Nephron (organoid): ENCODE measurements around the gene PHOX2A.

Experiments
- H3K27ac Mint-ChIP-seq, 3 experiments: 2 replicates each; pipeline ENCODE4 v1.8.0; 2020; ENCODE audit warnings: mixed read lengths in 3 of 3, mild to moderate bottlenecking in 2 of 3, moderate library complexity in 1 of 3
- H3K27me3 Mint-ChIP-seq: 2 replicates; pipeline ENCODE4 v1.8.0; 2021; ENCODE audit warnings: low read depth, mild to moderate bottlenecking, moderate library complexity, mixed read lengths
- H3K36me3 Mint-ChIP-seq: 2 replicates; pipeline ENCODE4 v1.8.0; 2020; ENCODE audit warnings: low read depth, mixed read lengths
- H3K4me1 Mint-ChIP-seq: 2 replicates; pipeline ENCODE4 v1.8.0; 2020; ENCODE audit warnings: mixed read lengths
- H3K4me3 Mint-ChIP-seq, 3 experiments: 2 replicates each; pipeline ENCODE4 v1.8.0; 2020; ENCODE audit warnings: mild to moderate bottlenecking in 3 of 3, mixed read lengths in 3 of 3, moderate library complexity in 2 of 3
- H3K9me3 Mint-ChIP-seq: 2 replicates; pipeline ENCODE4 v1.8.0; 2020; ENCODE audit warnings: mixed read lengths
- TF ChIP-seq, protein P1 (sequence below), 3 experiments: fragments of 200-600 bp; sonication (generic); IDR thresholded peaks; one replicate each; pipeline ENCODE4 v1.5.0; 2021; ENCODE audit warnings: antibody characterized with exemption in 3 of 3; ENCODE audit not compliant: unreplicated experiment in 3 of 3

The PHOX2A gene

DNA sequence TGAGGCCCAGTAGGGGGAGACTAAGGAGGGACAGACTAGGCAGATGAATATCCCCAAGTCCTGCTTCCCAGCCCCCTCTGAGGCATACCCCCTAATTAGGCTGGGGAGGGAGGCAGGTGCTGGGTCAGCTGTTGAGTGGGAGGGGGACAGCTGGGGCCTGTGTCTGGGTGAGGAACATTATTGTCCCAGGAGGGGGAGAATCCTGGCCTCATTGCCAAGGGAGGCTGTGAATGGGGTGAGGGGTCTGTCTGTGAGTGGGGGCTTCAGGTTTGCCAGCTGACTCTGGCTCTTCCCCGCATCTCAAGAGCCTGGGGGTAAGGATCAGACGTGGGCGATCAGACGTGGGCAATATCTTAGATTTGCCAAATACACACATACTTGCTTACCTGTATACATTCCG, 17.3 kb downstream of the PHOX2A start:
- Mint-ChIP-seq H3K9me3 (no peaks in the 10 kb centered on the region), H3K4me3 (peak overlapping the region; percentile 93 to 97 (median 97)), H3K36me3 (peaks cover 28% of the 10 kb centered on the region), H3K27me3 (no peaks in the 10 kb centered on the region), H3K27ac (peak overlapping the region; percentile 86 to 93 (median 93)), H3K4me1 (peaks cover 48% of the 10 kb centered on the region)
- TF ChIP-seq, protein P1, sequence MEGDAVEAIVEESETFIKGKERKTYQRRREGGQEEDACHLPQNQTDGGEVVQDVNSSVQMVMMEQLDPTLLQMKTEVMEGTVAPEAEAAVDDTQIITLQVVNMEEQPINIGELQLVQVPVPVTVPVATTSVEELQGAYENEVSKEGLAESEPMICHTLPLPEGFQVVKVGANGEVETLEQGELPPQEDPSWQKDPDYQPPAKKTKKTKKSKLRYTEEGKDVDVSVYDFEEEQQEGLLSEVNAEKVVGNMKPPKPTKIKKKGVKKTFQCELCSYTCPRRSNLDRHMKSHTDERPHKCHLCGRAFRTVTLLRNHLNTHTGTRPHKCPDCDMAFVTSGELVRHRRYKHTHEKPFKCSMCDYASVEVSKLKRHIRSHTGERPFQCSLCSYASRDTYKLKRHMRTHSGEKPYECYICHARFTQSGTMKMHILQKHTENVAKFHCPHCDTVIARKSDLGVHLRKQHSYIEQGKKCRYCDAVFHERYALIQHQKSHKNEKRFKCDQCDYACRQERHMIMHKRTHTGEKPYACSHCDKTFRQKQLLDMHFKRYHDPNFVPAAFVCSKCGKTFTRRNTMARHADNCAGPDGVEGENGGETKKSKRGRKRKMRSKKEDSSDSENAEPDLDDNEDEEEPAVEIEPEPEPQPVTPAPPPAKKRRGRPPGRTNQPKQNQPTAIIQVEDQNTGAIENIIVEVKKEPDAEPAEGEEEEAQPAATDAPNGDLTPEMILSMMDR (IDR thresholded peaks at IDR 0.05; ENCODE audit: unreplicated experiment in 3 of 3), result no peak

DNA sequence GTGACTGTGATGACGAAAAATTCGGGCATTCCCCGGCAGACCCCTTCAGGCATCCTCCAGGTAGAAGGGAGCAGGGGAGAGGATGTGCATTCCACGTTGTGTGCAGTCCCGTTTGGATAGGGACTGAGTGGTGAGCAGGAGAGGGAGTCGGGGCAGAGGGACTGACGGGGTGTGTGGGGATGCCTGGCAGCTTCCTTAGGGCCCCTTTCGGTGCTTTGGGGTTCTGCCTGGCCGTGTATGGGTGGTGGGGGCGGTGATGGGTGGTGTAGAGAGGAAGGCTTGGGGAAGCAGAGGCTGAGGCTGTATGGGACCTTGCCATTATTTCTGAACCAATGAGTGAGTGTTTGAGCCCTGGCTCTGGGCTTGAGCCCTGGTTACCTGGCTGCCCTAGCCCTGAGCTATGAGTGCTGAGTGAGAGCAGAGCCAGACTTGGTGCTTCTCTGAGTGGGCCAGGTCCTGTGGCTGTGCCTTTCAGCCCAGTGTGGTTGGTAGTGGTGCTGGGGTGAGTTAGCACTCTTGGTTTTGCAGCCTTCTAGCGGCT, 18.5 kb downstream of the PHOX2A start:
- H3K36me3 Mint-ChIP-seq, result peaks cover 17% of the 10 kb centered on the region
- peaks cover 43% of the 10 kb centered on the region for H3K4me1 Mint-ChIP-seq
- TF ChIP-seq, protein P1 (IDR thresholded peaks at IDR 0.05; ENCODE audit: unreplicated experiment in 3 of 3), result no peak
- no peaks in the 10 kb centered on the region for H3K9me3 Mint-ChIP-seq
- peak overlapping the region; percentile 86 to 93 (median 93) for H3K27ac Mint-ChIP-seq
- no peaks in the 10 kb centered on the region for H3K27me3 Mint-ChIP-seq
- H3K4me3 Mint-ChIP-seq, result peak overlapping the region; percentile 93 to 97 (median 97)

DNA sequence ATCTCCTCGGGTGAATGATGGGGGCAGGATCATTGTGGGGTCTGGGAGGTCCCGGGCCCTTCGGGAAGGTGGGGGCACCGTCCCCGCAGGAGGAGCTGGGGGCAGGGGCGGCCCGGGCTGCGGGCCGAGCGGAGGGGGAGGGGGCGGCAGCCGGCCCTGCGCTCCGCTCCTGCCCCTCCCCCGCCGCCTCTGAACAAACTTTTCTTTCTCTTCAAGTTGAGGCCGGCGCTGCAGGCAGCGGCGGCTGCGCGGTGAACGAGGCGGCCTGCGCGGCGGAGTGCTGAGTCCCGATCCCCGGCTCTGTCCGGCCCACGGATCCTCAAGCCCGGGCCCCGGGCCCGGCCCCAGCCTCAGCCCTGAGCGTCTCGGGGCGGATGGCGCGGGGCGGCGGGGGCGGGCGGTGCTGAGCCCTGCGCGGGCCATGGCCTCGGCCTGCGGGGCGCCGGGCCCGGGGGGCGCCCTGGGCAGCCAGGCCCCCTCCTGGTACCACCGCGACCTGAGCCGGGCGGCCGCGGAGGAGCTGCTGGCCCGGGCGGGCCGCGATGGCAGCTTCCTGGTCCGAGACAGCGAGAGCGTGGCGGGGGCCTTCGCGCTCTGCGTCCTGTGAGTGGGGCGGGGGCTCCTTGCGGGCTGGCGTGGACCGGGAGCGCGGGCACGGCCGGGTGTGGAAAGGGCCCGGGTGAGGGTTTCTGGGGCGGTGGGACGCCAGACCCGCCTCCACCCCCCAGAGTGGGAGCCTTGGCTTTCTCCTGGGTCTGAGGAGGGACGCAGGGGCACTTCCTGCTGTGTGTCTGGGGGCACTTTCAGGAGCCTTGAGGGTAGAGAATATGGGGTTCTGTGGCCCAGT, 19.2 kb downstream of the PHOX2A start, which contains the start of gene INPPL1:
INPPL1 (plus strand) TSS at position 204 of the 847 bp plus-strand sequence; CDS start at position 422, 218 bp downstream.
- no peaks in the 10 kb centered on the region for H3K27me3 Mint-ChIP-seq
- H3K27ac Mint-ChIP-seq, result peak within 1 kb of the TSS; percentile 98 to 100 (median 99)
- H3K4me3 Mint-ChIP-seq, result peak within 1 kb of the TSS; percentile 97 to 99 (median 99)
- peaks cover 43% of the 10 kb centered on the region for H3K4me1 Mint-ChIP-seq
- H3K9me3 Mint-ChIP-seq, result no peaks in the 10 kb centered on the region
- peaks cover 13% of the 10 kb centered on the region for H3K36me3 Mint-ChIP-seq
- TF ChIP-seq, protein P1 (IDR thresholded peaks at IDR 0.05; ENCODE audit: unreplicated experiment in 3 of 3), result no peak

DNA sequence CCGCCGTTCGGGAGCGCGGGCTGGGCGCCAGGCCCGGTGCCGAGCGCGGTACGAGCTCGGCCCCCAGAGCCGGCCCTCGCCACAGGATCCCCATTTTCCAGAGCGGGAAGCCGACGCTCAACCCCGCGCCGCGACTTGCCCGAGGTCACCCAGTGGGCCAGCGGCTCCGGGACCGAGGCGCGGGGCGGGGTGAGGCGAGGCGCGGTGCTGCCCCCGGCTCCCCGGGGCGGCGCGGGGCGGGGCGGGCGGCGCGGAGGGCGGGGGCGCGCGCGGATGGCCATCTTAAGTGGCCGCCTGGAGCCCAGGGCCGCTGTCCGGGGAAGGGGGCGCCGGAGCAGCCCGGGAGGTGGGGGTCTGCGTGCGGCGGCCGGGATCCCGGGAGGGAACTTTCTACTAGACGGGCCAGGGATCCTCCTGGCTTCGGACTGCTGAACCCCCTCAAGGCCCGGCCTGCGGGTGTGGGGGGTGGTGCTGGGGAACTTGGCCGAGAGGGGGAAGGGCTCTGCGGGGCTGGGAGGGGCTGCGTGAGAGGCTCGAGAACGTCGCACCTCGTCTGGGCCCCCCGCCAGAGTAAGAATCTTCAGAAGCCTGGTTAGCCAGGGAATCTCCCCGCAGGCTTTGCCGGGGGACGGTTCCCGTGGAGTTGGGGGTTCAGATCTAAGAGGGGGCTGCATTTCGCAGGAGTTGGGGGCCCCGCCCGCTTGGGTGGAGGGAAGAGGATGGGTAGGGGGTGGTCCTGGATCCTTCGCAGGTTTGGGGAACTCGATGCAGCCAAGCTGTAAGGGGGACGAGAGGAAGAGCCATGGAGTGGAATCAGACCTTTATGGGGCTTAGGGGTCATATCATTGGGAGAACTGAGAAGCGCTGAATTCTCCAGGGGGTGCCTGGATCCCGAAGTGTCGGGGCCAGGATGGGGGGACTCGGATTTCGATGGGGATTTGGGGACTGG, 20.1 kb downstream of the PHOX2A start:
- Mint-ChIP-seq H3K4me3 (peak overlapping the region; percentile 97 to 99 (median 99)), H3K9me3 (no peaks in the 10 kb centered on the region), H3K27me3 (no peaks in the 10 kb centered on the region), H3K4me1 (peaks cover 37% of the 10 kb centered on the region), H3K36me3 (peaks cover 4% of the 10 kb centered on the region), H3K27ac (peak overlapping the region; percentile 98 to 100 (median 99))
- TF ChIP-seq, protein P1 (IDR thresholded peaks at IDR 0.05; ENCODE audit: unreplicated experiment in 3 of 3), result no peak

DNA sequence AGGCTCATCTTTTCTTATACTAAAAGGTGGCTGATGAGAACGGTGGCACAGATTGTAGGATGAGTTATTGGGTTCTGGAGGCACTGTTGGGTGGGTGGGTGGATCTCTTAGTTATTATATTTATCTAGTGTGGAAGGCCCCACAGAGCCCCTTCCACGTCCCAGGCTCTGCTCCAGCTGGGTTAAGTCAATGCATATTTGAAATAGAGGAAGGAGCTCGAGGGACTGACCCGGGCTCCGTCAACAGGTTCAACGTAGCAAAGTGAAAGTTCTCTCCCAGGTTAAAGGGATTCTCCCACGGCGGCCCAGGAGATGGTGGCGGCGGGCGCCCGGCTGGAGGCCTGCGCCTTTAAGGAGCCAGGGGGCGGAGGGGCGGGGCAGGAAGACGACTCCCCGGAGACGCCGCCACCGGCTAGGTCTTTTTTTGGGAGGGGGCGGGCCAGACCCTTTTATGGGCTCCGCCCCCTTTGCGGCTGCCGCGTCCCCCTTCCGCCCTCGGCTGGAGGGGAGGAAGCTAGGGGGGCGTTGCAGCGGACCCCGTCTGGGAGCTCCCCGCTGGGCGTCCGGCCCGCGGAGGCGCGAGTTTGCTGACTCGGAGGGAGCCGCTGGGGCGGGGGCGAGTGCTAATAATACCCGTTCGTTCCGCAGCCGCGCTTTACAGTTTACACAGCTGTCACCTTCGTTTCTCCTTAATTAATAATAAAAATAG, 20.9 kb downstream of the PHOX2A start:
- Mint-ChIP-seq H3K4me1 (peaks cover 37% of the 10 kb centered on the region), H3K4me3 (peak overlapping the region; percentile 88 to 94 (median 92)), H3K36me3 (peaks cover 3% of the 10 kb centered on the region), H3K27ac (peak overlapping the region; percentile 91 to 100 (median 98)), H3K27me3 (no peaks in the 10 kb centered on the region), H3K9me3 (no peaks in the 10 kb centered on the region)
- TF ChIP-seq, protein P1 (IDR thresholded peaks at IDR 0.05; ENCODE audit: unreplicated experiment in 3 of 3), result peak in 1 of 3 experiments; percentile 29
